HG03108 (cell line): ENCODE data around the gene PSMB9.
"Not testable (repeated sequence)": the region's sequence is repeated elsewhere in the genome, so short reads cannot be mapped to it uniquely, and the experiment has no call there.

Experiments used
- ATAC-seq: cut with Tn5 transposase; IDR thresholded peaks from one replicate; pipeline ENCODE4 v1.9.1; 2021; ENCODE audit warnings: moderate library complexity; ENCODE audit not compliant: unreplicated experiment

Gene PSMB9

GRCh38 chr6:32853541-32854375 is at the start of gene PSMB9, which contains the start of gene TAP1:
Gene PSMB9 (plus strand): TSS chr6:32854192. CDS start chr6:32854230, 38 bp downstream.
Gene TAP1 (minus strand): TSS chr6:32853704. CDS start chr6:32853636, 68 bp downstream.
- peak; percentile 71 for ATAC-seq

- not testable (repeated sequence) for ATAC-seq
Observed at GRCh38 chr6:32805404-32805803, 48.6 kb upstream of the PSMB9 start.

DNA sequence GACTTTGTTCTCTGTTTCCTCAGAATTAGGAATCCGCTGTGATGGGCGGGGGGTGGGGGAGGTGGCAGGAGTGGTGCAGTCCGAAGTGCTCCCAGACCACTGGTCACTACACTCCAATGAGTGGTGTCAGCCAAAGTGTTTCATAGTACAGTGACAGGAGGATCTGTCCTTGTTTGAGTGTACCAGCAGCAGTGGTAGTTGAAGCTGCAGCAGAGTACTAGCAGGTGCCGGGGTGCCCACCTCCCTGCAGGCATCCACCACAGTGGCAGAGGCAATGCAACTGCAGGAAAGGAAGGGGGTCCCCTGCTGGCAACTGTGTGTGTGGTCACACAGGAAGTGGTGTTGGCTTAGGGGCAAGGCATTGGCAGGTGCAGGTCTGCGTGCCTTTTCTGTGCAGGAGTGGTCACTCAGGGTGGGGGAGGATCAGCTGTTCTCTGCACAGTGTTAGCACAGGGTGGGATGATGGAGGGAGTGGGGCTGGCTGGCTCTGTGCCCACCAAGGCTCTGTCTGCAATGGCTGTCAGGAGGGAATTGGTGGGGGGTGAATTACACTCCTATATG is 46.9 kb upstream of the PSMB9 start:
- ATAC-seq = no peak

DNA sequence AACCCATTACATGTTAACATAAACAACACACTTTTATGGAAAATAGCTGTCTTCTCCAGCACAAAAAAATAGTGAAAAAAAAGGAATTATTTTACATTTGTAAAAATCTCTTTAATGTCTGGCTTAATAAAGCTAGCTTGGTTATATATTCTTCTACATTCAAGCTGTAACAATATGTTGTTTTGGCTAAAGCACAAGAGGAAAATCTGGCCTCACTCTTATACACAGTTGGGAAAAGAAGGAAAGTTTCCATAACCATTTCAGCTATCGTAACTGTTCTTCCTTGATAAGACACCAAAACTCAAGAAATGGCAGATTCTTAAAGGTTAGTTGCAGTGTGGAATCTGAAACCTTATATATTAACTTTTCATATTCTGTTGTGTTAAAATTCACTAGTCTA is 44.8 kb upstream of the PSMB9 start:
- no peak for ATAC-seq

GRCh38 chr6:32814145-32814544 is 39.8 kb upstream of the PSMB9 start:
- ATAC-seq = no peak

- ATAC-seq = no peak
Observed at GRCh38 chr6:32815115-32815514, 38.9 kb upstream of the PSMB9 start.

DNA sequence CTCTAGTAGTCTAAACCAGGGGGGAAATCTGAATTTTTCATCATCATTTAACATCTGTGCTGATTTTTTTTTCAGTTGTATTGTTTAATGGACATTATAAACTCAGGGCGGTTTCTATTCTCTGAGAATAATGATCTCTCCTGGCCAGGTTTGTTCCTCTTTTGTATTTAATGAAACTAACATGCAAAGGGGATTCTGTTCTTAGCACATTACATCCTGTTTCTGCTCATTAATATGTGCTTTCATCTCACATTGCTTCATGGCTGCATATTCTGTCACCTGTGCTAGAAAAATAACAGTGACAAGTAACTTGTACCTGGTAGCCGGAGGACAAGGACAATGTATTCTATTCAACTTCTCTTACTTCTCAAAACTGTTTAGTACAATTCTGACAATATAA is 38.0 kb upstream of the PSMB9 start:
- peak; percentile 46 for ATAC-seq

DNA sequence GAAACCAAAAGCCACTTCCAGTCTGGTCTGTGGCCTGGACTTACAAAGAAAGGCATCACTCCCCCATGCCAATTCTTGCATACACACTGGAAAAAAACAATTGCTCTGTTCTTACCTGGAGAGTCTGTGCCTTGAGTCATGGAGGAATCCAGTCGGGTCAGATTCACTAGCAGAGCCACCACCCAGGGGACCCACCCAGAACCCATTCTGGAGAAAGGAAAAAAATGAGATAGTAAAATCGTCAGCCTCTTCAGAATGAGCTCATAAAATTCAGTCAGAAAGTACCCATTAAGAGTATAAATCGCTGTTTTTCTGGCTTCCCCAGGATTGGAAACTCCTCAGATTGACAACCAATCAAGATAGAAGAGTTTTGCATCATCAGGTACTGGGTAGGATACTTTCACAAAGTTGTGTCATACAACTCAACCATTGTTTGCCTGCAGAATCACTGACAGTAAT is 37.2 kb upstream of the PSMB9 start, which contains the start of gene HLA-DOB:
Gene HLA-DOB (minus strand): TSS at position 257 of the 459 bp plus-strand sequence. CDS start 51 bp downstream, at position 206.
- peak; percentile 34 for ATAC-seq

DNA sequence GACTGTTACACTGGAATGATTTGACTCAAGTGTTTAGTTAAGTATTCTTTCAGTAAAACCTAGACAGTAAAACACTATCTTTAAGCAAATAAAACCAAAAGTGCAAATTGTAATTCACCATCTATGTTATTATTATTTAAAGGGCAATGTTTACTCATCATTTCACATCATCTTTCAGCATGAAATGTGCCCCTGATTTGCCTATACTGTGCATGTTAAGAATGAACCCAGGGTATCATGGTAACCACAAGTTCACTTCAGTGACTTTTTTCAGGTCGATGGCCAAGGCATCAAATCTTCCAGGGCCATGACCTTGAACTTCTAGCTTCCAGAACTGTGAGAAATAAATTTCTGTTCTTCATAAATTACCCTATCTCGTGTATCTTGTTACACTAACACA is 35.1 kb upstream of the PSMB9 start:
- ATAC-seq = no peak

DNA sequence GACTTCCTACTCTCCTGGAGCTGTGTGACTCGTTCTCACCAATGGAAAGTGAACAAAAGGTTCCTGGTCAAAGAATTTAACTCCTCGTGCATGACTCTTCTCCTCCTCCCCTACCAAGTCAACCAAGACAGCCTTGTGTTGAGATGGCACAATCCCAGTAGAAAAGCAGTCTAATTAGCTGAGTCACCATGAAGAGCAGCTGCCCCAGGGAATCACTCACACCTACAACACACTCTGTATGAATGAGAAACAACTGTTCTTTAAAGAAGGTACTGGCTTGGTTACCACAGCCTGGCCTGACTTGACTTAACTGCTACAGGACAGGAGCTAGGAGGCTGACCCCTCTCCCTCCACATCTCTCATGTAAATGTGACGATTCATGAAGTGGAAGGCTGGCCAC is 34.3 kb upstream of the PSMB9 start:
- no peak for ATAC-seq

GRCh38 chr6:32825966-32826365 is 28.0 kb upstream of the PSMB9 start:
- ATAC-seq = no peak

DNA sequence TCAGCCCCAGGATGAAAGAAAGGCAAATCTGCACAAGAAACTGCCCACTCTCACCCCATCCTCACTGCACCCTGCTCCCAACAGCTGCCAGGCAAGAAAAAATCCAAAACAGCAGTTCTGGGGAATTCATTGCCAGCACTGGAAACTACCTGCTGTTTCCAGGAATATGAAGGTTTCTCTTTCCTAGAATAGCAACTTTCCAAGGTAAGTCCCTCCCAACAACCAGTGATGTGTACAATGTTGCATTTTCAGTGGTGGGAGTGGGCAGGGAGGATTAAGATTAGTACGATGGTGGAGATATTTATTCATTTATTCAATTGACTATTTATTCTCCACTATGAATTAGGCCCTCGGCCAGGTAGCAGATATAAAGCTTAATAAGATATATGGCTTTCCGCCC is 27.0 kb upstream of the PSMB9 start:
- no peak for ATAC-seq

GRCh38 chr6:32829495-32829894 is 24.5 kb upstream of the PSMB9 start:
- no peak for ATAC-seq

GRCh38 chr6:32830017-32830416 is 24.0 kb upstream of the PSMB9 start:
- ATAC-seq = no peak

GRCh38 chr6:32830936-32831335 is 23.1 kb upstream of the PSMB9 start:
- no peak for ATAC-seq

DNA sequence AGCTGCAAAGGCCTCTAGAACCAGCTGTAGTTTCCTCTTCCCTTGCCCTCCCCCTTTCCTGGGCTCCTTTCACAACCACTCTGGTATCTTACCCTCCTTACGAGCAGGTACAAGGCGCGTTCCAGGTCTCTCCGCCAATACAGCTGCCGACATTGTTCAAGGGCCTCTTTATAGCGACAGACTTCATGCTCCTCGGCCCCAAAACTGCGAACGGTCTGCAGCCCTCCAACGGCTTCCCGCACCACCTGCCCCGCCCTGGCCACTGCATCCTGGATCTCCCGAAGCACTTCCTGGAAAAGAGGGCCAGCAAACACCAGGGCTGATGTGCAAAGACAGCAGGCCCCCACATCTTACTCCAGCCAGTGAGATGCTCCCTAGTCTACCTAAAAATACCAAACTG is 21.5 kb upstream of the PSMB9 start:
- no peak for ATAC-seq

DNA sequence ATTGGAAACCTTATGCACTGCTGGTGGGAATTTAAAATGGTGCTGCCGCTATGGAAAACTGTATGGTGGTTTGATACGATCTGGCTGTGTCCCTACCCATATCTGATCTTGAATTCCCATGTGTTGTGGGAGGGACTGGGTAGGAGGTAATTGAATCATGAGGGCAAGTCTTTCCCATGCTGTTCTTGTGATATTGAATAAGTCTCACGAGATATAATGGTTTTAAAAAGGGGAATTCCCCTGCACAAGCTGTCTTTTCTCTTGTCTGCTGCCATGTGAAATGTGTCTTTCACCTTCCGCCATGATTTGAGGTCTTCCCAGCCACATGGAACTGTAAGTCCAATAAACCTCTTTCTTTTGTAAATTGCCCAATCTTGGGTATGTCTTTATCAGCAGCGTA is 20.3 kb upstream of the PSMB9 start:
- no peak for ATAC-seq

DNA sequence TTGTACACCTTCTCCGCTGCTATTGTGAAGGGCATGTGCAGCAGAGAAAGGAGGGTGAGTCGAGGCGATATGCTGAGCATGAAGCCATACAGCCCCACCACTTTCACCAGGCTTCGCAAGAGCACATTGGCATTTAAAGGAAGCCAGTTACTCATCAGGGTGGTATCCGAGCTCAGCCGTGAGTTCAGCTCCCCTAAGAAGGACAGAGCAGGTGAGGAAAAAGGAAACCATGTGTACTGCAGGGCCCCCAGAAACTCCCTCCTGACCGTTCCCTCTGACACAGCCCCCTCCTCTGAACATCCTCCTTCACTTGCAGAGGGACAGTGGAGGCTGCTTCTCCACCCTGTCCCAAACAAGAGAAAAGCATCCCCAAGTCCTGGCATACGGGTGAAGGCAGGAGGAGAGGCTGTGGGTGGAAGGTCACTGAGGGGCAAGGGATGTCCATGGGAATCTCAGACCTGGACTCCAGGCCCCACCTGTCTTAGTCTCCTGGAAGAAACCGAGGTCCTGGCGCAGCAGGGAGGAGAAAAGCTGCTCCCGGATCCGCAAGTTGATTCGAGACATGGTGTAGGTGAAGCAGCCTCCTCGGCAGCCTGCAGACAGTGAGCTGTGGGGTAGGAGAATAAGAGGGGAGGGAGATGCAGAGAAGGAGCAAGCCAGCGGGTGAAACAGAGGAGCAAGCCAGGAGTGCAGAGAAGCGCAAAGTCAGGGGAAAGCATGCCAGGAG is 18.7 kb upstream of the PSMB9 start:
- ATAC-seq = no peak

GRCh38 chr6:32836873-32837272 is 17.1 kb upstream of the PSMB9 start:
- no peak for ATAC-seq

DNA sequence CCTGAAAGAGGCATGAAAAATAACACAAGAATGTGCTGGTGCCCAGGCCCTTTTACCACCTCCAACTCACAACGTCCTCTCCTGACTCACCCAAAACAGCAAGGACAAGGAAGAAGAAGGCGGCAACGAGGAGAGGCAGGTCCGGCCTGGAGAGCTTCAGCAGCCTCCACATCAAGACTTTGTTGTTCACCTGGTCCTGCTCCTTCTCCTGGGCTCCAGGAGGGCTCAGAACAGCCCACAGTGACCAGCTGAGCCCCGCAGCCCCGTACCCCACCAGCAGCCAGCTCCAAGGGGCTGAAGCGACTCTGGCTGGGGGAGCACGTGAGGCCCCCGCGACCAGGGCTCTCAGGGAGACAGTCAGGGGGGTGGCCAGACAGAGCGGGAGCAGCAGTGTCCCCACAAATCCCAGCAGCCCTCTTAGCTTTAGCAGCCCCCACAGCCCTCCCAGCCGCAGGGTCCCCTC is 16.3 kb upstream of the PSMB9 start:
- no peak for ATAC-seq
